HepG2 (cell line): ENCODE data around the gene KCTD6. TPM values are rescaled to one million over a fixed set of nuclear protein-coding genes. Genes with fewer than 3 reads are reported as not detected.

Experiments used
- HNF4G ChIP-seq, 2 experiments: sonication (generic) in 1 of 2; formaldehyde crosslinking in 1 of 2; IDR thresholded peaks; 2 replicates each; pipeline versions ENCODE4 v1.4.0 to v1.6.1; 2011 to 2020; ENCODE audit warnings: borderline replicate concordance in 2 of 2, low read depth in 2 of 2, mild to moderate bottlenecking in 2 of 2, low read length in 1 of 2, missing genetic modification reagents in 1 of 2, moderate library complexity in 1 of 2
- KIAA2018 ChIP-seq: sonication (generic); formaldehyde crosslinking; IDR thresholded peaks from 2 replicates; pipeline ENCODE4 v1.5.0; 2020; ENCODE audit warnings: mild to moderate bottlenecking, missing genetic modification reagents, borderline replicate concordance
- KLF16 ChIP-seq, 2 experiments: sonication (generic) in 1 of 2; formaldehyde crosslinking in 1 of 2; IDR thresholded peaks; 2 replicates each; pipeline versions ENCODE4 v1.6.1 to v1.8.0; 2016 to 2023; ENCODE audit warnings: missing genetic modification reagents in 2 of 2, missing compliant biosample characterization in 1 of 2
- NFATC3 ChIP-seq: sonication (generic); formaldehyde crosslinking; IDR thresholded peaks from 2 replicates; pipeline ENCODE4 v1.5.1; 2020; ENCODE audit warnings: mild to moderate bottlenecking, missing genetic modification reagents
- NFE2L1 ChIP-seq: sonication (generic); formaldehyde crosslinking; IDR thresholded peaks from 2 replicates; pipeline ENCODE4 v1.4.0; 2020; ENCODE audit warnings: missing genetic modification reagents, mild to moderate bottlenecking, borderline replicate concordance
- PAWR ChIP-seq: sonication (generic); formaldehyde crosslinking; IDR thresholded peaks from 2 replicates; pipeline ENCODE4 v1.4.0; 2020; ENCODE audit warnings: missing genetic modification reagents, mild to moderate bottlenecking, borderline replicate concordance
- RFX1 ChIP-seq: fragments of 450-650 bp; IDR thresholded peaks from 2 replicates; pipeline ENCODE4 v1.6.1; 2017
- SETDB1 ChIP-seq: sonication (generic); formaldehyde crosslinking; IDR thresholded peaks from 2 replicates; pipeline ENCODE4 v1.5.1; 2020; ENCODE audit warnings: missing genetic modification reagents, mild to moderate bottlenecking, borderline replicate concordance
- TBX2 ChIP-seq: sonication (generic); formaldehyde crosslinking; IDR thresholded peaks from 2 replicates; pipeline ENCODE4 v1.5.0; 2020; ENCODE audit warnings: missing genetic modification reagents, mild to moderate bottlenecking, borderline replicate concordance
- THAP9 ChIP-seq: sonication (generic); formaldehyde crosslinking; IDR thresholded peaks from 2 replicates; pipeline ENCODE4; 2020; ENCODE audit warnings: missing genetic modification reagents, mild to moderate bottlenecking, borderline replicate concordance
- ZBTB14 ChIP-seq: sonication (generic); formaldehyde crosslinking; IDR thresholded peaks from 2 replicates; pipeline ENCODE4 v1.4.0; 2020; ENCODE audit warnings: missing genetic modification reagents
- ZNF30 ChIP-seq: sonication (generic); formaldehyde crosslinking; IDR thresholded peaks from 2 replicates; pipeline ENCODE4 v1.5.0; 2020; ENCODE audit warnings: mild to moderate bottlenecking, missing genetic modification reagents
- ZNF329 ChIP-seq: sonication (generic); formaldehyde crosslinking; IDR thresholded peaks from 2 replicates; pipeline ENCODE4 v1.9.0; 2021; ENCODE audit warnings: low read depth, mild to moderate bottlenecking, missing genetic modification reagents
- ZNF660 ChIP-seq: sonication (generic); formaldehyde crosslinking; IDR thresholded peaks from 2 replicates; pipeline ENCODE4 v1.5.1; 2020; ENCODE audit warnings: mild to moderate bottlenecking, low read depth, missing genetic modification reagents, borderline replicate concordance
- ZNF761 ChIP-seq: sonication (generic); formaldehyde crosslinking; conservative IDR thresholded peaks from 2 replicates; pipeline ENCODE4 v1.4.0; 2020; ENCODE audit warnings: mild to moderate bottlenecking, missing genetic modification reagents
- ZSCAN20 ChIP-seq: sonication (generic); formaldehyde crosslinking; IDR thresholded peaks from 2 replicates; pipeline ENCODE4 v1.4.0; 2020; ENCODE audit warnings: missing genetic modification reagents, mild to moderate bottlenecking, borderline replicate concordance
- polyA plus RNA-seq, 8 experiments: library from polyadenylated mRNA; depleted of rRNA in 3 of 8; stranded (reverse) in 7 of 8; unstranded in 1 of 8; fragments of >200 nt; fragmentation: Illumina TruSeq in 4 of 8; extraction: Trizol in 4 of 8; gene quantifications; 2 replicates each; pipeline versions ENCODE4 v1.2.1 to v1.2.3, GENCODE V29; 2011 to 2016; ENCODE audit warnings: low read depth in 4 of 8, missing spikeins in 1 of 8, mixed read lengths in 1 of 8; ENCODE audit not compliant: insufficient read depth in 1 of 8
- total RNA-seq, 5 experiments: library from RNA; depleted of rRNA; stranded (reverse); fragments of >200 nt; fragmentation: Illumina TruSeq; extraction: Trizol; gene quantifications; 2 replicates each; pipeline ENCODE4 v1.2.3, GENCODE V29; 2016; ENCODE audit warnings: low read depth in 1 of 5

The KCTD6 gene
- total and polyA plus RNA-seq, 2 of the 13 experiments (the other 11 are each of a cell fraction or from before 2014, with no cell fraction given) = 13.4 to 14.2 TPM

DNA sequence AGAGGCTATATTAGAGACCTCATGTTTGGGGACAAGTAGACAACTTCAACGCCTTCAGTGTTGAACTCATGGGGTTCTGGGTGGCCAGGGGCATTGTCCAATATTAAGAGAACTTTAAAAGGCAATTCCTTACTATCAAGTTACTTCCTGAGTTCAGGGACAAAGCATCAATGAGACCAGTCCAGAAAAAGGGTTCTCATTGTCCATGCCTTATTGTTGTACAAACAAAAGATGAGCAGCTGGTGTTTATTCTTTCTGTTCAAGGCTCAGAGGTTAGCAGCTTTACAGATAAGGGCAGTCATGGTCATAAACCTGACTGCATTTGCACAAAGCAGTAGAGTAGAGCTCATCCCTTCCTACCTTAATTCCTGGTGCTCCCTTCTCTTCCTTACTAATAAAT is 39.7 kb upstream of the KCTD6 start (continued):
- no peak for TF ChIP-seq KIAA2018 (CRISPR knock-in tag)
- no peak for TF ChIP-seq THAP9 (CRISPR knock-in tag)
- no peak for TF ChIP-seq ZNF660
- no peak for TF ChIP-seq ZNF30 (CRISPR knock-in tag)
- peak; percentile 87 for TF ChIP-seq HNF4G (IDR thresholded peaks at IDR 0.05; ENCODE audit: borderline replicate concordance, low read depth, low read length)
- no peak for TF ChIP-seq HNF4G (CRISPR knock-in tag; IDR thresholded peaks at IDR 0.05; ENCODE audit: borderline replicate concordance, low read depth)
- TF ChIP-seq TBX2 (CRISPR knock-in tag) = peak; percentile 83; the same call in 1 of the 2 replicates
- no peak for TF ChIP-seq ZBTB14 (CRISPR knock-in tag)
- no peak for TF ChIP-seq NFATC3 (CRISPR knock-in tag)
- no peak for TF ChIP-seq SETDB1 (CRISPR knock-in tag)
- no peak for TF ChIP-seq NFE2L1 (CRISPR knock-in tag)
- no peak for TF ChIP-seq ZNF761 (CRISPR knock-in tag)
- TF ChIP-seq ZNF329 (CRISPR knock-in tag) = no peak
- TF ChIP-seq ZSCAN20 (CRISPR knock-in tag) = no peak
- TF ChIP-seq RFX1 = no peak
- no peak for TF ChIP-seq PAWR
- peak in 1 of 2 experiments; percentile 62; a peak in 1 of 4 replicates for TF ChIP-seq KLF16 (CRISPR knock-in tag; IDR thresholded peaks at IDR 0.05)
